Globus pallidus (tissue), 1 donor: ENCODE results near the gene PLEKHB2.
A peak's percentile ranks its signal among the peaks of the same experiment; 100 is the strongest.
"Not testable (repeated sequence)": the region's sequence is repeated elsewhere in the genome, so short reads cannot be mapped to it uniquely, and the experiment has no call there.

Experiments used
- DNase-seq: peaks from one replicate; pipeline ENCODE4 v3.0.0-alpha.2; 2015; ENCODE audit warnings: low spot score

The PLEKHB2 gene

GRCh38 chr2:131105156-131105949, at the start of gene PLEKHB2:
PLEKHB2 (plus strand) TSS chr2:131105336; CDS start chr2:131120942, 15,606 bp downstream.
- DNase-seq = peak; percentile 88

GRCh38 chr2:131056204-131056931, 48.8 kb upstream of the PLEKHB2 start:
- peak; percentile 81 for DNase-seq

GRCh38 chr2:131056932-131057287, 48.2 kb upstream of the PLEKHB2 start:
- DNase-seq = no peak

GRCh38 chr2:131058214-131058843, 46.8 kb upstream of the PLEKHB2 start:
- DNase-seq = no peak

- peak; percentile 93 for DNase-seq
Observed at GRCh38 chr2:131058920-131059319, 46.2 kb upstream of the PLEKHB2 start.

- DNase-seq = no peak
Observed at GRCh38 chr2:131063501-131064283, 41.4 kb upstream of the PLEKHB2 start.

- DNase-seq = no peak
Observed at GRCh38 chr2:131064589-131065512, 40.3 kb upstream of the PLEKHB2 start.

GRCh38 chr2:131067465-131068125, 37.5 kb upstream of the PLEKHB2 start:
- DNase-seq = no peak

GRCh38 chr2:131068172-131068571, 37.0 kb upstream of the PLEKHB2 start:
- not testable (repeated sequence) for DNase-seq

GRCh38 chr2:131075578-131075977, 29.6 kb upstream of the PLEKHB2 start:
- not testable (repeated sequence) for DNase-seq

GRCh38 chr2:131076707-131077106, 28.4 kb upstream of the PLEKHB2 start:
- no peak for DNase-seq

GRCh38 chr2:131077182-131077846, 27.8 kb upstream of the PLEKHB2 start:
- no peak for DNase-seq

- DNase-seq = no peak
Observed at GRCh38 chr2:131077966-131078365, 27.2 kb upstream of the PLEKHB2 start.

- DNase-seq = not testable (repeated sequence)
Observed at GRCh38 chr2:131079931-131080330, 25.2 kb upstream of the PLEKHB2 start.

GRCh38 chr2:131081190-131081589, 23.9 kb upstream of the PLEKHB2 start:
- DNase-seq = no peak

GRCh38 chr2:131085646-131086045, 19.5 kb upstream of the PLEKHB2 start:
- no peak for DNase-seq

- no peak for DNase-seq
Observed at GRCh38 chr2:131092458-131093005, 12.6 kb upstream of the PLEKHB2 start.

- peak; percentile 83 for DNase-seq
Observed at GRCh38 chr2:131093006-131093695, 12.0 kb upstream of the PLEKHB2 start, which contains the start of gene FAM168B. FAM168B (minus strand) TSS chr2:131093460; CDS start chr2:131082646, 10,814 bp downstream.
